GM19025 (cell line): ENCODE measurements around the gene PDE3A.
"Not testable (repeated sequence)": the region's sequence is repeated elsewhere in the genome, so short reads cannot be mapped to it uniquely, and the experiment has no call there.

Experiments used
- ATAC-seq: cut with Tn5 transposase; IDR thresholded peaks from one replicate; pipeline ENCODE4 v1.9.1; 2021; ENCODE audit warnings: mild to moderate bottlenecking, low read depth, moderate library complexity; ENCODE audit not compliant: unreplicated experiment

Gene PDE3A

DNA sequence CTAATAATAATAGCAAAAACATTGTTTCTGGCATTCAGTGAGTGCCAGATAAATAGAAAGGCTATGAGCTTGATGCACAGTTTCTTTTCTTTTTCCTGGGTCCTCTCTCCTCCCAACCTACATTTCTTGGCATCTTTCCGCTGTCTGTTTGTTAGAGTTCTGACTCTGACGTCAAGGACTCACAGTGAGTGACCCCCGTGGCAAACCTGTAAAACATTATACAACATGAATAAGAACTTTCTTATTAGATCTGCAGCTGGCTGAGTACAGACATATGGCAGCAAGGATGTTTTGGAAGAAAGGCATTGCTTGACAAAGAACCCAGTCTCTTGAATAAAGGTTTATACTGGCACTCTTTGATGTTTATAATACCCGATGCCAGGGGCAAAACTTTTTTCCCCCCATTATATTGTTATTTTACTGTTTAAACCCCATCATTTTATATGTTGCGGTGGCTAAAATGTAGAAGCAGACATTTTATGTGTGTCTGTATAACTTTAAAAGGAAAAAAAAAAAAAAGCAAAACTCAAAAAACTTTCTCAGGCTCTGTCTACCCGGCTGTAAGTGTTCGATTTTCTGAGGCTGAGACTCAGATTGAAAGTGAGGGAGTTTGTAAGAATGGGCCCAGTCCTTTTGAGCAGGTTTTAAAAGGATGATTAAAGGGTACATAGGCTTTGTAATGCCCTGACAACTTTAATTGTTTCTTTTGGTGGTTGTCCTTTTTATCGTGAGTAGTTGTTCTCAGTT is 159.3 kb downstream of the PDE3A start:
- no peak for ATAC-seq

DNA sequence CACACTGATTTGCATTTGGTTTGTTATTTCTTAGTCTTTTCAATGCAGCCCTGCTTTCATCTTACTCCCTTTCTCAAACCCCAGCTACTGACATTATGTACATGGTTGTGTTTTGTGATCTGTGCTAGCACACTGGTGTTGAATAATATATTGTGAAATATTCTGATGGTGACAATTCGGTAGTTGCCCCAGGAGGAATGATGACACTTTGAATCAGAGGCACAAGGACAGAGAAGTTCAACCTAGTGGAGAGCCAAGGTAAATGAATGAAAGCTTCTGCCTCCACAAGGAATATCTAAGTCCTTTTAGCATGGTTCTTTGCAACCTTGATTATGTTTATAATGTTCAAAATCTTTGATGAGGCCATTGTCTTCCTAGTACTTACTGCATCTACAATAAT is 159.9 kb downstream of the PDE3A start:
- no peak for ATAC-seq

DNA sequence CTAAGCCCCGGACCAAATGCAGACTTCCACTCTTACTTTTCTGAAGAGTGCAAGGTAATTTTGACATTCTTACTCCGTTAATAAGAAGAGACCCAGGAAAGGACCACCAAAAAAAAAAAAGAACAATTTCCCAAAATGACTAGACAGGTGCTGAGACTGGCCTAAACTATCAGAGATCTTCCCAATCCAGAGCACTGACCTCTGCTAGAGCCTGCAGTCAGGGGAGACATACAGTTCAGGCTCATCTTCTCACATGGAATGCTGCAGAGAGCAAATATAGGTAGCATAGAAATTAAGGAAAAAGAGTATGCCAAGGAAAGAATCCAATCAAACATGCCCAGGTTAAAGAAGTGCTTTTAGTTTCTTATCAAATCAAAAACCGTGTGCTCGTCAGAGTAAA is 177.9 kb downstream of the PDE3A start:
- ATAC-seq = no peak

DNA sequence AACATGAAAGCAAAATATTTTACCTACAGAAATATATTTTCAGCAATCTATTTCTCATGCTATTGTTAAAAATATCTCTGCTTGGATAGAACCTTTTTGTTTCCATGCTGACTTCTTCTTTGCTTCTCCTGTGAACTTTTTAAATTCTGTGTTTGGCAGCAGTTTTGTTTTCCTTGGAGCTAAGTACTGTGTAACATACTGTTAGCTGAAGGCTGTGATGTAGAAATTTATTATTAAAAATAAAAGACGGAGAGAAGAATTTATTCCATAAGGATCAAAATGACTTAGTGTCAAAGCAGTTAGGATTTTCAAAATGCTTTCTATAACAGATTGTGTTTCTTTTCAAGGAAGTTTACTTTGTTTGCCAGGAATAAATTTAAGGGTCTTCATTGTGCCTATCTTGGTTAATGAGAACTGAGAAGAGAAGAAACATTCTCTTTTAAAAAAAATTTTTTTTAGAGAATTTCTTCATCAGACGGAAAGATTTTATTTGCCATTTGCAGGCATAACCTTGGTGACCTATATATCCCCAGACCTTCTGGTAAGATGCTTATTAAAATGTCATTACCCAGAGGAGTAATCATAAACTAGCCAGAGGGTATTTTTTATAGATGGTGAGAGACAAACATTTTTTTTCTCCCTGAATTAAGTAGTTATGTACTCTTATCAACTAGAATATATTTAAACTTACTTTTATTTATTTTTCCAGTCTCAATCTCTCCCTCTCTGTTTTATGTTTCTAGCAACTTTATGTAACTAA is 179.7 kb downstream of the PDE3A start:
- no peak for ATAC-seq

DNA sequence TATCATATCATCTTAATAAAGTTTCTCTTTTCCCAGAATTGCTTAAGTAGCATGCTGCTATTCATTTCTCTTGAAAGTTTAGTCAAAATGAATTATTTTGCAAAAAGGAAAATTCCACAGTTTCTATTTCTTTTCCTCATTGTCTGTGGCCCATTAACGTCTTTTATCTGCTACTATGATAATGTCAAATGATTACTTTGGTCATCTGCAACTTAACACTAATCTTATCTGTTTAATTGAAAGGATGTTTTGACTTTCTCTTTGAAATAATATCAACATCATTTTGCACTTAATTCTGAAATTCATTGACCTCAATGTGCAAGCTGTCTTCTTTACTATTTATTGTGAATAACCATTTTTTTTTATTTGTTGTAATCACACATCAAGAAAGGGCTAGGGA is 180.3 kb downstream of the PDE3A start:
- no peak for ATAC-seq

DNA sequence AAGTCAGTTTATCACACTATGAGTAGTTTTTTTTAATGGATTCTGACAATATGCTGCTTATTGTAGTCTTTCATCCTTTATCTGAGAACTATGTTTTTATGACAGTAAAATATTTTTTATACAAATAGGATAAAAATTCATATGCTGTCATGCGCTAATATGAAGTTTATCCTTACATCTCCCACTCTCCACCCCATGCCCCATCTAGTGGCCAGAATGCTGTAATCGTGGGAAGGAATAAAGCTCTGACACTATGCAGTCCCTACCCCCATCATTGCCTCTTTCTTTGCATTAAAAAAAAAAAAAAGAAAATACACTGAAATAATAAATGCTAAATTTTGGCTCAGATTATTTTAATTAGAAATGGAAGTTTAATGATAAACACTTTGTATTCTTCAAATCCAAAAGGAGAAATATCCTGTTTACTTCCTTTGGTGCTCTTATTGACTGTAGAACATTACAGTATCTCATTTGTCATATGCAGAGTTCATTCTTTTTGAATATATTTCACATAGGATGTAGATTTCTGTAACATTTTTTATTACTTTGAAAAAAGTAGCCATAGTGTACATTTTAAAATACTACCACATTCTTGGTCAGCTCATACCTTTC is 180.9 kb downstream of the PDE3A start:
- no peak for ATAC-seq

DNA sequence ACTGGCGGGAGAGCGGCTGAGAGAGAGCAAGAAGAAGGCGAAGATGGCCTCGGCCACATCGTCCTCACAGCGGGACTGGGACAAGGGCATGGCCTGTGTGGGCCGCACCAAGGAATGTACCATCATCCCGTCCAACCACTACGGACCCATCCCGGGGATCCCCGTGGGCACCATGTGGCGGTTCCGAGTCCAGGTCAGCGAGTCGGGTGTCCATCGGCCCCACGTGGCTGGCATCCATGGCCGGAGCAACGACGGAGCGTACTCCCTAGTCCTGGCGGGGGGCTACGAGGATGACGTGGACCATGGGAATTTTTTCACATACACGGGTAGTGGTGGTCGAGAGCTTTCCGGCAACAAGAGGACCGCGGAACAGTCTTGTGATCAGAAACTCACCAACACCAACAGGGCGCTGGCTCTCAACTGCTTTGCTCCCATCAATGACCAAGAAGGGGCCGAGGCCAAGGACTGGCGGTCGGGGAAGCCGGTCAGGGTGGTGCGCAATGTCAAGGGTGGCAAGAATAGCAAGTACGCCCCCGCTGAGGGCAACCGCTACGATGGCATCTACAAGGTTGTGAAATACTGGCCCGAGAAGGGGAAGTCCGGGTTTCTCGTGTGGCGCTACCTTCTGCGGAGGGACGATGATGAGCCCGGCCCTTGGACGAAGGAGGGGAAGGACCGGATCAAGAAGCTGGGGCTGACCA is 183.6 kb downstream of the PDE3A start:
- not testable (repeated sequence) for ATAC-seq

DNA sequence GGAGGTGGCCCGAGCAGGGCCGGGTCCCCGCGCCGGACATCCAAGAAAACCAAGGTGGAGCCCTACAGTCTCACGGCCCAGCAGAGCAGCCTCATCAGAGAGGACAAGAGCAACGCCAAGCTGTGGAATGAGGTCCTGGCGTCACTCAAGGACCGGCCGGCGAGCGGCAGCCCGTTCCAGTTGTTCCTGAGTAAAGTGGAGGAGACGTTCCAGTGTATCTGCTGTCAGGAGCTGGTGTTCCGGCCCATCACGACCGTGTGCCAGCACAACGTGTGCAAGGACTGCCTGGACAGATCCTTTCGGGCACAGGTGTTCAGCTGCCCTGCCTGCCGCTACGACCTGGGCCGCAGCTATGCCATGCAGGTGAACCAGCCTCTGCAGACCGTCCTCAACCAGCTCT is 184.2 kb downstream of the PDE3A start:
- not testable (repeated sequence) for ATAC-seq

DNA sequence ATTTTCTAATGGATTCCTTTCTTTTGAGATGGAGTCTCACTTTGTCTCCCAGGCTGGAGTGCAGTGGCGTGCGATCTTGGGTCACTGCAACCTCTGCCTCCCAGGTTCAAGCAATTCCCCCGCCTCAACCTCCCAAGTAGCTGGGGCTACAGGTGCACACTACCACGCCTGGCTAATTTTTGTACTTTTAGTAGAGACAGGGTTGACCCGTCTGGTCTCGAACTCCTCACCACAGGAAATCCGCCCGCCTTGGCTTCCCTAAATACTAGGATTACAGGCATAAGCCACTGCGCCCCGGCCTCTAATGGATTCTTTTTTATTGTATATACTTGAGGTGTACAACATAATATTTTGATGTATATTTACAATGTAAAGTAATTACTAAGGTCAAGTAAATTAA is 186.7 kb downstream of the PDE3A start:
- no peak for ATAC-seq

DNA sequence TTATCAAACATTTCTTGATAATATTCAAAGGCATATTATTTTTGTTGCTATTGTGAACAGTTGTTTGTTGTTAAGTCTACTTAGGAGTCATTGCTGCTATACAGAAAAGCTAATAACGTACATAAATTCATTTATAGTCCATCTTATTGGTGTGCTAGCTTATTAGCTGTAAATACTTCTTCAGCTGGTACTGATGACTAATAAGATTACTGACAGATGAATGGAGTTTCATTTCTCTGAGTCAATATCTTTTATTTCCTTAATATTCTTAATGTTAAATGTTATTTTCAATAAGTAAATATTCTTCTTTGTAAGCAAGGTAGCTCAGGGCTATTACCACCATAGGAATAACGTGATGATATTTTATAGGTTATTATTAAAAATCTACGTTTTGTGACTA is 187.4 kb downstream of the PDE3A start:
- no peak for ATAC-seq

DNA sequence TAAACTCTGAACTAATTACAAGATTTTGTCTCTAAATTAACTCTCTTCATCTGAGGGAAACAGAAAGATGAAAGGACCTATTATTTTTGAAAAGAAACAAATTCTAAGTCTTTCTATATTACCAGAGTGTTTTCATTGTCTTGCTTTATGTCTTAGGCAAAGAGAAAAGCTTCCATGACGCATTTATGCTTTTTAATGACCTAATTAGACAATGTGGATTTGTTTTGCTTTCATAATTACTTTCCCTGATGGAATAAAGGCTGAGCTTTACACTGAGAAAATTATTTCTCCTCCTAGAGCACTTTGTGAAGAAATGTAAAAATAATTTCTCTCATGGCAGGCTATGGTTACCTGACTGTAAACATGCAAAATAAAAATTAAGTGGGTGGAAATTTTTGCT is 188.8 kb downstream of the PDE3A start:
- ATAC-seq = no peak

DNA sequence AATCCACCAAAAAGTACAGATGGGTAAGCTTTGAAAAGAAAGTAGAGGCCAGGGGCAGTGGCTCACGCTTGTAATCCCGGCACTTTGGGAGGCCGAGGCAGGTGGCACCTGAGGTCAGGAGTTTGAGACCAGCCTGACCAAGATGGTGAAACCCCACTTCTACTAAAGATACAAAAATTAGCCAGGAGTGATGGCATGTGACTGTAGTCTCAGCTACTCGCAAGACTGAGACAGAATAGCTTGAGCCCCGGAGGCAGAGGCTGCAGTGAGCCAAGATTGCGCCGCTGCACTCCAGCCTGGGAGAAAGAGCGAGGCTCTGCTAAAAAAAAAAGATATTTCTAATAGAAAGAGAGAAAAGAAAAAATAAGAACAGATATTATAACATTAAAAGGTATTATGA is 192.6 kb downstream of the PDE3A start:
- ATAC-seq = no peak

DNA sequence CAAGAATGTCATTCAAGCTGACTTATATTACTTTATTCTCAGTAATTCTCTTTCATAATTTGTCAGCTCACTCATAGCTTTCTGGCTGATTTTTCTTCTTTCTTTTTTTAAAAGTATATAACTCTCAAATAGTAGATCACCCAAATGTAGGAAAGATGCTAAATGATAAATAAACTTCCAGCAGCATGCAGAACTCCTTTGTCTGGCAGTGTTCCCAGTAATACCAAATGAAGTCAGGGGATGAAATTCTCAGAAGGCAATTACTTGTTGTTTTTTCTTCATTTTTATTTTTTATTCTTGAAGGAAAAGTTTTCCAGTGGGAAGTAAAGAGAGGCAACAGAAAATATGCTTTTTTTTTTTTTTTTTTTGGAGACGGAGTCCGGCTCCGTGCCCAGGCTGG is 193.5 kb downstream of the PDE3A start:
- no peak for ATAC-seq

DNA sequence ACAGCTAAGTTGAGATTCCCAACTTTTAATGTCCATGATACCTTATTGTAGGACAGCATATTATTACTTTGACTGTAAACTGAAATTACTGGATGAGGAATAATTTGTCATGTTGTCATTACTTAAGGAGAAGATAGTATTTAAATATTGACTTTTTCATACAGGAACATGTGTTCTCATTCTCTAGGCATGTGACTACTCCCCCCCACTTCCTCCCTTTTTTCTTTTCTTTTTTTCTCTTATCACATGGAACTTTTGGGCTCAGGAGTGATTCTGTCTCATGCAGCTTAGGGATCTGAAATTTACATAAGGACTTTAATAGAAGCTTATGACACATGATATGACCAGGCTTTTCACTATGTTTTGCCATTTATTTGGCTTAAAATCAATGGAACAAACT is 199.1 kb downstream of the PDE3A start:
- no peak for ATAC-seq

DNA sequence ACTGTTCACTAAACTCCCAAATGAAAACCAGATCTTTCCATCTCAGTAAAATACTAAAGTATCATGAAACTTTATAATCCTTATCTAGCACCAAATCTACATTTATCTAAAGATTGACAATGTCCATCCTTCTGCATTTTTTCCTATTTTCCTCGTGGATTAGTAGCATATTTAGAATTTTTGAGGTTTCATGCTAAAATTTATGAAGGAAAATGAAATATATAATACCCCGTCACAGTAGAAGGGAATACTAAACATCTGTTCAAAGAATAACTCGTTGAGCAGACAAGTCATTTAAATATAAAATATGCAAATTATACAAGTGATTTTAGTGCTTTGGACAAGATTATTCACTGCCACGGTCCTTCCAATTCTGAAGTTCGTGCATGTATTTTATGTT is 204.1 kb downstream of the PDE3A start:
- ATAC-seq = no peak

DNA sequence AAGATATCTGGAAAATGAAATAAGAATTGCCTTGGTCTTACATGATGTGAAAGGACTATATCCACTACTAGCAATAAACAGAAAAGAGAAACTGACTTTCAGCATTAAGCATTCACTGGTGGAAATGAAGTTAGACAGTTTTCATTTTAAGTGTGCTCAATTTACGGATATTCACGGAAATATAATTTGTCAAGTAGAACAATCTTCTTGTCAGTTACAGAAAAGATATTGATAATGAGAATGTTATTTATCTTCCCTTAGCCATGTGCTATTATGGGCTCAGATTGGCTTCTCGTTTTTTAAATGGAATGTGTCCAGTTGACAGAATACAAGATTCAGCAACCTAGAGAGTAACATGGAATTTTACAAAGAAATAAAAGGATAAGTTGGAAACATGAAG is 208.2 kb downstream of the PDE3A start:
- no peak for ATAC-seq

DNA sequence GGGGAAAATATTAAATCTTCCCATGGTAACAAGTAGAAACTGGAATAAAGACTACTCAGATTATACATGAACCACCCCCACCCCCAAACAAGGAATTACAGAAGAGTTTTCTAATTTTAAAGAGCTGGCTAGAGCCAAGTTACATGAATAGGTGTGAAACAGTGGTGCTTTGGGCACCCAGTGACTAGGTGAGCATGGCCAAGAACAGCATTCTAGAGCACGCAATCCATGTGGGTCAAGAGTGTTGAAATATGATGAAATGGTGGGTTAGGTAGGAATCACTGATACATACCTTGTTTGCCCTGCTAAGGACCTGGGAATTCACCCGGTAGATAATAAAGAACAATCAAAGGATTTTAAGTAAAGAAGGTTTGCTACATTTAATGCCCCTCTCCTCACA is 208.7 kb downstream of the PDE3A start:
- no peak for ATAC-seq

DNA sequence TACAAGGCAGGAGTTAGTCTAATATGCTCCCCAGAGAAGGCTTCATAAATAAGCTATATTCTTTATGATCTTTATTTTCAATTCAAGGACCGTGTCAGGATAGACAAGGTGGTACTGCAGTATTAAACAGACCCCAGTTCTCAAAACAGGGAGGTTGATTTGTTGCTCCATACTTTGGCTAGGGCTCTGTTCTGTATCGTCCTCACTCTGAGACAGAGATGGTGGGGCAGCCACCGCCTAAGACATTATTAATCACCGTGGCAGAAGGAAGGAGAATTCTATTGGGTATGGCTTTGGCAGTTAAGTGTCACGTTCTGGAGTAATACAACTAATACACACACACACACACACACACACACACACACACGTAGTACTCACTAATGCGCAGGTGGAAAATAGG is 209.8 kb downstream of the PDE3A start:
- ATAC-seq = no peak

DNA sequence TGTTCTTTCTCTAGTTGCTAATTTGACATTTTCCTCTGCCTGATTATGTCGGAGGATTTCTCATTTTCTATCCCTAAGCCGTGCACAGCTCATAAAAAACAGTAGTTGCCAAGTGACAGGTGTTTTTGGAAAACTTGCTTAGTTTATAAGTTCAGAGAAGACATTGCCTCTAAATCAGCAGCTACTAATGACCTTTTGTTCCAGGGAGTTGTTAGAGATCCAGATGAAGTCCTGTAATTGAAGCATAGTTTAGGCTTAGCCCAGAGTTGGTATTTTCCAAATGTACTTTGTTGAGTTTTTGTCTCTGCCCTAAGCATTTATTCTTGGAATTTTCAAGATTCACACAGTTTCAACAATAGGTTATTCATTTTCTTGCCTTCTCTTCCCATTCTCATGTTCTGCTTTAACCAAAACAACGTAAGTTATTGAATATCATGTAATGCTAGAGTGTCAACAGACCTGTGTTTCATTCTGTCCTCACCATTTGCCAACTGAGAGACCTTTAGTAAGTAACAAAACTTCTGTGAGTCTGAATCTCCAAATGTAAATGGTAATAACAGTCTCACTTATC is 216.8 kb downstream of the PDE3A start:
- ATAC-seq = no peak

DNA sequence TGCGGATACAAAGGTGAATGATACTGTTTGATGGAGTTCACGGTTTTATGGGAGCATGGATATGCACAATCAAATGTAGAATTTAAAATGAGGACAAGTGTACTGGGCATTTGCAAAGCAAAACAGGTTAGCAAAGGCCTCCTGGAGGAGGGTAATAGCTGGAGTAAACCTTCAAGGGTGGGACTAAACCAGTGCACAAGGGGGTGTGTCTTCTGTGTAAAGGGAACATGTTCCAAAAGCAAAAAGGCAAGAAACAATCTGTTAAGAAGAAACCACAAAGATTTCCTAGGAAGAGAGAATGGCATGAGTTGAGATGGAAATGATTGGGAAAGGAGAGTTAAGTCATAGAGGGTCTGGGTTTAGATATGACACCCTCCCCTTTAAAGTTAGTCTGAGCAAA is 217.6 kb downstream of the PDE3A start:
- ATAC-seq = no peak

DNA sequence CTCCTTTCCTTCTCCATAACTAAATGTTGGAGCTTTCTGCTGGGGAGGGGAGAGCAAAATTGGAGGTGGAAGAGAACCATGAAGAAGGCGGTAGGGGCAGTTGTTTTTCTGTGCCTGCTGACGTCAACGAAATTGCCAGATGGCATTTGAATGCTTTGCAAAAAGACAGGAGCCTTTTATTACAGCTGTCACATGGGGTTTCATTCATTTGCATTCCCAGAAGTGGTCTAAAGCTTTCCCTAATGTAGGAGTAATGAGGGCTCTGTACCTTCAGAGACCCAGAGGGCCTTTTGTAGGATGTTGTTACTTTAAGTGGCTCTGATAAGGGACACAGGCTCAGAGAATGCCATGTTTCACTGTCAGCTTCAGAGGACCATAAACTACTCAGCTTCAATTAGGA is 219.7 kb downstream of the PDE3A start:
- ATAC-seq = no peak
